ENCODE results near the gene ALCAM. TPM values are rescaled to one million over a fixed set of nuclear protein-coding genes. Genes with fewer than 3 reads are reported as not detected.

Gene ALCAM
- total RNA-seq, 1 experiment from 2014 or later = 104 TPM

- no peak for DNase-seq (ENCODE audit: low read depth)
Observed at GRCh38 chr3:105429034-105429762, 62.5 kb downstream of the ALCAM start.

GRCh38 chr3:105430455-105430854 is 63.7 kb downstream of the ALCAM start:
- no peak for DNase-seq (ENCODE audit: low read depth)

DNA sequence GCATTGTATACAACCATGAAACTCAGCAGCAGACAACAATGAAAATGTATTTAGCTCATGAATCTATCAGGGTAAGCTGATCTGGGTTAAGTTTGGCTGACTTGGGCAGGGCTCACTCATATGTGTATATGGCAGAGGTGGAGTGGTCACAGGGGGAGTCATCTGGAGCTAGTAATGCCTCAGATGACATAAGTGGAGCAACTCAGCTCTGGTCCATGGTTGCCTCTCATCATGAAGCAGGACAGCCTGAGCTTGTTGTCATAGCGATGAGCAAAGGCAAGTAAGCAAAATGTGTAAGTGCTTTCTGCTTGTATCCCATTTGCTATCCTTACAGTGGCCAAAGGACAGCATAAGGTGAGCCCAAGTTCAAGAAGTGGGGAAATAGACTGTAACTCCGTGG is 64.5 kb downstream of the ALCAM start:
- DNase-seq (ENCODE audit: low read depth) = peak; percentile 16

- DNase-seq (ENCODE audit: low read depth) = no peak
Observed at GRCh38 chr3:105435277-105435676, 68.6 kb downstream of the ALCAM start.

GRCh38 chr3:105436687-105437086 is 70.0 kb downstream of the ALCAM start:
- DNase-seq (ENCODE audit: low read depth) = no peak

- no peak for DNase-seq (ENCODE audit: low read depth)
Observed at GRCh38 chr3:105440113-105440512, 73.4 kb downstream of the ALCAM start.

DNA sequence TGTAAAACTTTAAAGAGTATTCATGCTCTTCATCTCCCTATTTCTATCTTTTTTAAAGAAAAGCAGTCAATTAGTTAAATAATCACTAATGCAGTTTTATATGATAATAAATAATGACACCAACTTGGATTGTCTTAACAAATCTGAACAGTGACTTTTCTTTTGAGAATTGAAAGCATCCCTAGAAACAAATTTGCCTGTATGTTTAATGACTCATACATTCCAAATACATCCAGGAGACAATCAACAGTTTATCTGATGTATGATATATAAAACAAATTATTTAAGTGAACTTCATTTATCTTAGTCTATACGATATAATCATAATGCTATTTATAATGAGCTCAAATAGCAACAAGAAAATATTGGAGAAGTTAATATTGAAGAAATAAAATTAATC is 78.0 kb downstream of the ALCAM start:
- no peak for DNase-seq (ENCODE audit: low read depth)

GRCh38 chr3:105448338-105448982 is 81.8 kb downstream of the ALCAM start:
- peak; percentile 8 for DNase-seq (ENCODE audit: low read depth)

GRCh38 chr3:105449414-105449813 is 82.7 kb downstream of the ALCAM start:
- no peak for DNase-seq (ENCODE audit: low read depth)

DNA sequence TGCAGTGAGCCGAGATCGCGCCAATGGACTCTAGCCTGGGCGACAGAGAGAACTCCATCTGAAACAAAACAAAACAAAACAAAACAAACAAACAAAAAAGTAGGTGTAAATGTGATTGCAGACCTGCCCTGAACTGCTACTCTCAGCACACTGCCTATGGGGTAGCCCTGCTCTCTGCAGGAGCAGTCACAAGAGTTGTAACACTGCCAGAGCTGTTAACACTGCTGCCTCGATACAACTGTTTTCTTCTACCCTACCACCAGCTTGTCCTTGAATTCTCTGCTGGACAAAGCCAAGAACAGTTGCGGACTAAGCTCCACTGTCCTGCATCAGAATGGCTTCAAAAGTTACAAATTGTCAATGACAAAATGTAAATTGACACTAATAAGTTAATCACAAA is 89.3 kb downstream of the ALCAM start:
- DNase-seq (ENCODE audit: low read depth) = no peak

DNA sequence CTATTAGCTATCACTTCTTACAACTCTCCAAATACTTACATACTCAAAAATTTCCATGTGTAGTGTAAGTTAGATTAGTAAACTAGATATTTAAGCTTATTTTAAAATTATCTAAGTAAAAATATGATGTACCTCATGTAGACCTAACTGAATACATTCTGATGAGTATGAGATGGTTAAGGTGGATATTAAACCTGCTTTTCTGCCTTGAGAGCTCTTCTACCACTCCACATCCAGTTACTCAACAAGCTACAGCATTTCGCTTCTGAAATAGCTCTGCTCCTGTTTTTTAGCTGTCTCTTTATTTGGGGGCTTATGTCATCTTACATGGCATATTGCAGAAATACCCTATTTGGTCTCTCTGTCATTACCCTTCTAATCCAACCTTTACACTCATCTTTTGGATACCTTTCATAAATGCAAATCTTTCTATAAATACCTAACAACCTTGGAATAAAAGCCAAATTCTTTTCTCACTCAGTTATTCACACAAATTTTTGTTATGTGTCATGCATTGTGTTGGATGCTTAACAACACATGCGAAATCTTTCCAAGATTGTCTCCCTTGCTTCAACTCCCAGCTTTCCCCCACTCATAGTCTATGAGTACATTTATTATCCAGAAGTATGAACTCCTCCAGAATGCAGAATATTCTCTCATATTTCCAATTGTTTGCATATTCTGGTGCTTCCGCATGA is 92.0 kb downstream of the ALCAM start:
- DNase-seq (ENCODE audit: low read depth) = no peak

- no peak for DNase-seq (ENCODE audit: low read depth)
Observed at GRCh38 chr3:105459566-105460290, 93.0 kb downstream of the ALCAM start.

GRCh38 chr3:105463620-105464019 is 96.9 kb downstream of the ALCAM start:
- DNase-seq (ENCODE audit: low read depth) = no peak

- no peak for DNase-seq (ENCODE audit: low read depth)
Observed at GRCh38 chr3:105465251-105465853, 98.6 kb downstream of the ALCAM start.

GRCh38 chr3:105466072-105466471 is 99.4 kb downstream of the ALCAM start:
- no peak for DNase-seq (ENCODE audit: low read depth)

DNA sequence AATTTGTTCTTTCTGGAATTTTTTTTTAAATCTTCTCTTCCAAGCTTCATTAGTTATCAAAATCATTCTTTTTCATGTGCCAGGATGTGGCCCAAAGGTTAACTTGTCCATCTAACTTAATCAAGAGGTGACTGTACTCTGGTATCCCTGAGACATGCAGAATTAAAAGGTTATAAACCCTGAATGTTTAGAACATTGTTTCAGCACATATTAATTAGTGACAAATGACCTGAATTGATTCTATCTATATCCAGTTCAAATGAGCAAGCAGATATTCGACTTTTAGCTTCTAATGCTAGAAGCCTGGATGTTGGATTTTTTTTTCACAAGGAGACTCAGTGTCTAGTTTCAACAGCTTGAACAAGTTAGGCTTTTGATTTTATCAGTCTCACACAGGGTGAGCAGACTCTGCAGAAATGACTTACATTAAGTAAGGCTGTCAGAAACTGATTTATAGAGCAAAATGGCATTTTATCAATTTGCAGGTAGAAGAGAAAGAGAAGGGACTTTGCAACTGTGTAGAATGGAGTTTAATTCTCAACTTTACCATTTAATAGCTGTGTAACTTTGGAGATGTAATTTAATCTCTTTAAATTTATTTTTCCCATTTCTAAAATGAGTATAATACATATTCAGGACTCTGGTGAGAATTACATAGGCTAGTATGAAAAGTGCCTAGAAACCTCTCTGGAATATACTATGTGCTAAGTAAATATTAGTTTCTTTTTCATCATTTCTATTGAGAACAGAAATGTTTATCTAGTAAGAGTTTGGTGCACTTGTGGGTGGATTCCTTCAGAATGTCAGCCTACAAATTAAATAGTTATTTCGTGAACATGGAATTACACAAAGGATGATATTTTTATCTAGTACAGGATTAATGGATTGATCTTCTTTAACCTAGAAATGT is 100.0 kb downstream of the ALCAM start:
- DNase-seq (ENCODE audit: low read depth) = no peak

DNA sequence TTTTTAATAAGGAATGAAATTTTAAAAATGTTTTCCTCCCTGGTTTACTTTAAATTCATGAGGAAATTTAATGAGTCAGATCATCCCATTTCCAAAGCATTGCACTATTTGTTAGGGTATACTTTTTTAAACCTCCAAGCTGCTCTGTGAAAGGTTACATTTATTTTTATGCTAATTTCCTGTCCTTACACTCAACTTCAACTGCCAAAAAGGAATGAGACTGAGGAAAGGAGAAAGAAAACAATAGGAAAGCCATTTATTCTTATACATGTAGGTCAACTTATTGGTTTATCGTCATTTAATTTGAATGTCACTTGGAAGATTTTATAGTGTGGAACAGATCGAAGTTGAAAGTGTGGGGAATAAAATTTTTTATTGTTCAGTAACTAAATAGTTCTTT is 104.1 kb downstream of the ALCAM start:
- DNase-seq (ENCODE audit: low read depth) = no peak

- DNase-seq (ENCODE audit: low read depth) = peak; percentile 53
Observed at GRCh38 chr3:105473521-105474223, 107.0 kb downstream of the ALCAM start.

GRCh38 chr3:105480768-105481167 is 114.1 kb downstream of the ALCAM start:
- DNase-seq (ENCODE audit: low read depth) = no peak

GRCh38 chr3:105483476-105483875 is 116.8 kb downstream of the ALCAM start:
- peak; percentile 31 for DNase-seq (ENCODE audit: low read depth)

Data from RPMI7951 (cell line).